Stimulated activated CD4-positive, alpha-beta T cell treated with anti-CD3 and anti-CD28 coated beads, TNF-alpha, amount 100 ng/mL, for 48 hours (primary cell): ENCODE data around the gene RELT.

ENCODE experiments used
- DNase-seq, 3 donors: peaks; one replicate each; pipeline ENCODE4 v3.0.0-alpha.2; 2020; ENCODE audit warnings: low read depth in 3 of 3

RELT gene

GRCh38 chr11:73376803-73377629, 817 bp downstream of the RELT start:
- DNase-seq = peak; percentile 32 to 45 (median 39)

GRCh38 chr11:73379189-73379880, 3.1 kb downstream of the RELT start:
- DNase-seq = no peak

GRCh38 chr11:73380331-73380730, 4.1 kb downstream of the RELT start:
- DNase-seq = no peak

- no peak for DNase-seq
Measured at GRCh38 chr11:73380897-73381410, 4.8 kb downstream of the RELT start.

GRCh38 chr11:73381589-73381988, 5.4 kb downstream of the RELT start:
- no peak for DNase-seq

DNA sequence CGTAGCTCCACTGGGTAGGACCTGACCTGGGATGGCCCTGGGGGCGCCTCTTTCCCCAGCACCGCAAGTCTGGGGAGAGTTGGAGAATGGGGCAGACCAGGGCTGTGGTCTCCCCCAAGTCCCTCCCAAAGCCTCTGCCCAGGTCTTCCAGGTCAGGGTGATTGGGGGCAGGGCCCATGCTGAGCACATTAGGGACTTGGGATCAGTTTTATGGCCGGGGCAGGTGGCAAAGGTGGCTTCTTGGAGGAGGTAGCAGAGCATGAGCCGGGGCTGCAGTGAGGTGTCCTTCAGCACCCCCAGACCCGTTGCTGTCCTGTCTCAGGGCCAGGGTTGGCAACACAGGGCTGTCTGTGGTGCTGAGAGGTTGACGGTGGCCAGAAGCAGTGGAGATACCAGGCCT, 6.0 kb downstream of the RELT start:
- no peak for DNase-seq

DNA sequence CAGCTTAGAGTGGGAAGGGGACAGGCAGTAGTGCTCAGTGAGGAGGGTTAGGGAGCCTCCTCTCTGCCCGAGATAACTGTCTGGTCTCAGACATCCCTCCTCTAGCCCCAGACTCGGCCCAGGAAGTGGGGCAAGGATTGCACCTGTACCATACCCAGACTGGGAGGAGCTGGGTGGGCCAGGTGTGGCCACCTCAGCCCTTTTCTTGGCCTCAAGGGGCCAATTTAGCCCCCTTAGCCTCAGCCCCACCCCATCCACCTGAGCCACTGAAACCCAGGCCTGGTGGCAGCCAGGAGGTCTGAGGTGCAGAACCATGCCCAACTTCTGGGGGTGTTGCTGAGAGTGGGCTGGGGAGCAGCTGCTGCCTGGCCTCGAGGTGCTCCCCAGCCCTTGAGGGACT, 6.5 kb downstream of the RELT start:
- DNase-seq = no peak

- no peak for DNase-seq
Measured at GRCh38 chr11:73383249-73384124, 7.3 kb downstream of the RELT start.

DNA sequence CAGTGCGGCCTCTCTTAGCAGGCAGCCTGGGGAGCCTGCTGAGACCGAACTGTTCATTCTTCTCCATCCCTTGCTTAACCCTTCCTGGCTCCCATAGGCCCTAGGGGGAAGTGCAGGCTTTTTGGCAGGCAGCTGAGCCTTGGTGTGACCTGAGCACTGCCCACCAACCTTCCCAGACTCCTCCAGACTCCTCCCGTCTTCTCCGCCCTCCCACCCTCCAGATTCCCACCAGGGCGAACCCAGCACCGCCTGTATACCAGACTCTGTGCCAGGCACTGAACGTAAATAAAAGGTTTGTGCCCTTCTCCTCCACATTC, 7.9 kb downstream of the RELT start:
- no peak for DNase-seq

DNA sequence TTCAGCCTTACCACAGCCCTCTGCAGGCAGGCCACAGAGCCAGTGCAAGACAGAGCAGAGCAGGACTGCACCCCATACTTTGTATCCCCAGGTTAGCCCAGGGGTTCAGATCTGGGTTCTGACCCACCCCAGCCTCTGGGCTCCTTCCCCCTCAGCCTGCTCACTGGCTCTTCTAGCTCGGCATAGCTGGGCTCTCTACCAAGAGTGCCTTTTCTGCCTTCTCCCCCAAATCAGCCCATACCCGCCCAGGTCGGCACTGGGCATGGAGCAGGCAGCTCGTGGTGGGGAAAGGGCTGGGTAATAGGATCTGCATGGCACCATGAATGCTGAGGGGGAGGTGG, 8.3 kb downstream of the RELT start:
- DNase-seq = no peak

DNA sequence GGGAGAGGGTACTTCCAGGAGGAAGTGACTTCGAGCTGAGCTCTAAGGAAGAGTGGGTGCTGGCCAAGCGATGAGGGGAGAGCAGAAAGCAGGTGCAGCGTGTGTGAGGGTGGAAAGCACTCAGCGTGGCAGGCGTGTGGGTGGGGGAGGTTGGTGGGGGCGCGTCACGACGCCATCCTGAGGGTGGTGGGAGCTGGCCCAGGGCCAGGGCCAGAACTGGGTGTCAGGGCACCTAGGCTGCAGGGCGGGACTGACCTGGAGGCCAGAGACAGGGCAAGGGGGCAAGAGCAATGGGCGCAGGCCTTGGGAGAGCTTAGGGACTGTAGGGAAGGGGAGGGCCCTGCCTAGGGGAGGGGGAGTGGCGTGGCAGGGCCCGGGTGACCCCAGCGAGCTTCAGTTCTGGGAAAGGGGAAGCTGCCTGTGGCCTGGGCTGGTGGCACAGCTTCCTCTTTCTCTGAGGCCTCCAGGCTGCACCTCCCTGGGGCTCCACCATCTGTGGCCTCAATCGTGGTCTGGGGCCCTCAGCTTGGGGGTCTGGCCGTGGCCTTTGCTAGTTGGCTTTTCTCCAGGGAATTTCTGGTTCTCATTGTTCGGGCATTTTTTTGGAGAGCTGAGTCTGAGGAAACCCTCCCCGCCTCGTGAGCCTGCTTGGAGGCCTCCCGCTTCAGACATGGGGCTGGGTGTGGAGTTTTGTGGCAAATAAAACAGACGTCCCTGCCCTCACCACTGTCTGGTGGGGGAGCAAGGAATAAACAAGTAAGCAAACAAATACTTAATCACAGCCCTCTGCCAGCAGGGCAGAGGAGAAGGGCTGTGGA, 8.9 kb downstream of the RELT start:
- DNase-seq = no peak

- DNase-seq = no peak
Measured at GRCh38 chr11:73386016-73386415, 9.8 kb downstream of the RELT start.

GRCh38 chr11:73386546-73386945, 10.3 kb downstream of the RELT start:
- DNase-seq = no peak

DNA sequence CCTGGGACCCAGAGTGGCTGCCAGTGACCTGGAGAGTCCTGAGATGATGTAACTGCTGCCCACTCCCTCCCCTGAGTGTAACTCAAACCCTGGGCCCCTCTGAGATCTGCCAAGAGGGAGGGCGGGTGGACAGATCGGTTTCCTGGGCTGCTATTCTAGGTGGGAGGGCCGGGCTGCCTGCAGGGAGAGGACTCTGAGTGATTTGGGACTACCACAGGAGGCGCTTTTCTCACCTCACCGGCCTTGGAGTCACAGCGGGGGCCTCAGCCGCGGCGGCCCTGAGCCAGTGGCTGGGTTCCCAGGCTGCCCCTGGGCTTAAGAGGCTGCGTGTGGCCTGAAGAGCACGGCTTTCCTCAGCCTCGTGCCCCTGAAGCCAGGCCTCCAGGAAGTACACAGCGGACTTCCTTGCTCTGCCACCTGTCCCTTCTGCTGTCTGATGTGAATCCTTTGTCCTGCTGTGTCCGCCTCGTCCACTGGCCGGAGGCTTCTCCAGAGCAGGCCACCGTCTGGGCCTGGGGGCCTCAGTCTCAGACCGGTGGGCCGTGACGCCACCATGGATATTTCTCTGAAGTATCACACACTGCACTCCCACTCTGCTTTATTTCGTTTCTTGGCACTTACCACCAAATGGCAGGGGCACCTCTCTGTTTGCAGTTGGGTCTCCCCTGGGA, 11.5 kb downstream of the RELT start:
- DNase-seq = no peak

DNA sequence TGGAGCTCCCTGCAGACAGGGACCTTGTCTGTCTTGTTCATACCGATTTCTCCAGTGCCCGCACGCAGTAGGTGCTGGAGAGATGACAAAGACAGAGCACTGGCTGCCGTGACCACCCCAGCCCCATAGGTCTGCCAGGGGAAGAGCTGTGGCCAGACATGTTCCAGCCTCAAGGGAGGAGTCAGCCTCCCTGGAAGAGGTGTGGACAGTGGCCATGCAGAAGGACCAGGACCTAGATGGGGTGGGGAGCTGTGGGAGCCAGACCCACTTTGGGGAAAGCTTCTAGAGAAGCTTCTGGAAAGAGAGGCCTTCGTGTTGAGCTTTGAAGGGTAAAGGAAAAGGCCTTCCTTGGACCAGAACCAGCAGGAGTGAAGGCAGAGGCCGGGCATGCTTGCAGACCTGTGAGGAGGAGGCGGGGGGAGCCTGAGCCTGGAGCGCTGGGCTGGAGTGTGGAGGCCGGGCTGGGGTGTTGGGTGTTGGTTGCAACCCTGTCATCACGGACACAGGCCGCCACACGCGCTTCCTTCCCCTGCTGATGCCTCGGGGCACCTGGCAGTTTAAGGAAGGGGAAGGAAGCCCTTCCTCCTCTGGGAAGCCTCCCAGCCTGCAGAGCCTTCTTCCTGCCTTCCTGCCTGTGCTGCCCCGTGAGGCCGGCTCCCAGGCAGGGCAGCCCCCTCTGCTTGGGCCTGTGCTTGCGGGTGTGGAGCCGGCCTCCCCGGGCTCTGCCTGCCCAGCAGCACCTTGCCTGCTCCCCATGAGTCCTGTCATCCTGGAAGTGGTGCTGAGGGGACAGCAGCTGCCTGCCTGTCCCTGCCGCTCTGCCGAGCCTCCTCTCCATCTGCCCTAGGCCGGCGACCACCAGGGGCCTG, 12.3 kb downstream of the RELT start:
- no peak for DNase-seq

DNA sequence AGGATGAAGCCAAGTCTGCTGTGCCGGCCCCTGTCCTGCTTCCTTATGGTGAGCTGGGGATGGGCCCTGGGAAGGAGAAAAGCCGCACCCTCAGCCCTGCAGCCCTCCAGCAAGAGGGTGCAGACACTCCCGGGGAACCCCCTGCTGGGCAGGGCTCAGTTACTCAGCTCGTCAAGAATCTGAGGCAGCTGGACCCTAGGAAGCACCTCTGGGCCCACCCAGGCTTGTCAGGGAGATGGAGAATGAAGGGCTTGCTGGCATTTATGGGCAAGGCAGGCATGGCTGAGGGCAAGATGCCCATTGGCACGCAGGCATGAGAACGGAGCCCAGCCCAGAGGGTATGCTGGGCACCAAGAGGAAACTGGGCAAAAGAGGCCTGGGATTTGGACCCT, 12.9 kb downstream of the RELT start:
- DNase-seq = no peak

DNA sequence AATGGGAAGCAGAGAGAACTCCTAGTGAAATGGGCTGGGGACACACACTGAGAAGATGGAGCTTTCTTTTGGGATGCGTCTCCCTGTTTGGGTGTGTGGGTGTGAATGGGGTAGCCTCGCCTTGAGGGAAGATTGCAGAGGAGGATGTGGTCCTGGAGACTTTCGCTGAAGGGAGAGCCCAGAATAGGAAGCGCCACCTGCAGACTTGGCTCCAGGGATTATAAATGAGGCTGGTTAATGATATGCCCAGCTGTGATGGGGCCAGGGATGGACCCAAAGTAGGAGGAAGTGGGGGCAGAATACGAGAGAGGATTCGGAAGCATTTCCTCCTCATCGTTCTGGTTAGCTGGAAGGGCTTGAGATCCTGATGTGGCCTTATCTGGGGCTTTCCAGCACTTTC, 13.7 kb downstream of the RELT start:
- DNase-seq = no peak

DNA sequence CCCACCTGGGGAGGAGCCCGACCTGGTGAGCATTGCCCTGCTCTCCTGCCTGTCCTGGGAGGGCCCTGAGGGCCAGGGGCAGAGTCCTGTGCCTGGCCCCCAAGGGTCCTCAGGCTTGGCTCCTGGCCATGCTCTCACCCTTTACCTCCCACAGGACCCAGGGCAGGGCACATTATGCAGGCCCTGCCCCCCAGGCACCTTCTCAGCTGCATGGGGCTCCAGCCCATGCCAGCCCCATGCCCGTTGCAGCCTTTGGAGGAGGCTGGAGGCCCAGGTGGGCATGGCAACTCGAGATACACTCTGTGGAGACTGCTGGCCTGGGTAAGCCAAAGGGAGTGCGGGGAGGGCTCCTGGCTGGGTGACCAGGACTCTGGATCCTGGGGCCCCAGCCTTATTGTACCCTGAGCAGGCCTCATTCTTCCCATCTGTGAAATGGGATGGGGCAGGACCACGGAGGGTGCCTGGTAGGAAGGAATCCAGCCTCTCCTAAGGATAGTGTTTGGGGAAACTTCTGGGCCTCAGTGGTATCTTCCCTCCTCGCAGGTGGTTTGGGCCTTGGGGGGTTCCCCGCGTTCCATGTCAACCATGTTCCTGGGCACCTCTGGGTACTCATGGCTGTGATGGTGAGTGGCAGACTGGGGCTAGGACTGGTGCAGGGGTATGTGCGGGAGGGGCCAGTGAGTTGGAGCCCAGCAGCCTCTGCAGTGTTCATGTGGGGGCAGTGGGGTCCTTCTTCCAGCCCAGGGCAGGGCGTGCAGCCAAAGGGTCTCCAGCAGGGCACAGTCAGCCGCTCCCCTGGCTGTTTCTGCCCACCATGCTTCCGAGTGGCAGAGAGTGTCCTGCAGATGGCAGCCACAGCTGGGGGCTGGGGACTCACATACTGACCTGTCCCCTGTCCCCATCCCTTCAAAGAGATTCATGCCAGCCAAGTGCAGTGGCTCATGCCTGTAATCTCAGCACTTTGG, 14.7 kb downstream of the RELT start:
- DNase-seq = no peak

DNA sequence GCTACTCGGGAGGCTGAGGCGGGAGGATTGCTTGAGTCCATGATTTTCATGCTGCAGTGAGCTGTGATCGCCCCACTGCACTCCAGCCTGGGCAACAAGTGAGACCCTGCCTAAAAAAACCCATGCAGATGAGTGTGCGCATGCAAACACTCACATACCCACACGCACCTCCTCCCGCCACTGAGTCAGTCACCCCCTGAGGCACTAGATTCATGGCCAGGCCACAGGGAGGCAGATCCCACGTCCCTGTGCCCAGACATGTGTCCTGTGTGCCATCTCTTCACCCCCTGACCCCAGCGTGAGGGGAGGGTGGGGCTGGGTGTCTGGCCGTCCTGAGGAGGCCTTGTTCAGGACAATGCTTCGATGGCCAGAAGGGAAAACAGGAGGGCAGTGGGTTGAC, 15.5 kb downstream of the RELT start:
- no peak for DNase-seq
